ENCODE measurements around the gene TBX6.

The TBX6 gene

GRCh38 chr16:30084096-30084815 lies 7.5 kb downstream of the TBX6 start:
- H3K36me3 ChIP-seq (ENCODE audit: insufficient read depth, insufficient read length, low read length), result peaks cover 78% of the 10 kb centered on the region

GRCh38 chr16:30083216-30084055 lies 8.3 kb downstream of the TBX6 start:
- no peak for DNase-seq (ENCODE audit: low read depth, low spot score)
- no peak for TF ChIP-seq ZNF274 (IDR thresholded peaks at IDR 0.05; ENCODE audit: low read depth, low read length)
- no peak for TF ChIP-seq YY1 (IDR thresholded peaks at IDR 0.05; ENCODE audit: insufficient read depth, insufficient read length)
- no peak for TF ChIP-seq SUZ12 (IDR thresholded peaks at IDR 0.05; ENCODE audit: extremely low read depth, insufficient read depth, insufficient read length)
- Histone ChIP-seq H3K36me3 (ENCODE audit: insufficient read depth, insufficient read length, low read length) (peaks cover 86% of the 10 kb centered on the region), H3K4me1 (ENCODE audit: insufficient read depth, insufficient read length) (peaks cover 5% of the 10 kb centered on the region), H3K9ac (ENCODE audit: insufficient read length, low read depth) (no peak overlapping the region), H3K9me3 (ENCODE audit: insufficient read depth, low read length) (no peaks in the 10 kb centered on the region), H3K4me3 (ENCODE audit: insufficient read length, low read depth) (no peak overlapping the region), H3K27me3 (ENCODE audit: insufficient read depth, insufficient read length) (no peaks in the 10 kb centered on the region)

More at GRCh38 chr16:30084096-30084815, 7.5 kb downstream of the TBX6 start:
- peaks cover 10% of the 10 kb centered on the region for H3K4me1 ChIP-seq (ENCODE audit: insufficient read depth, insufficient read length)
- DNase-seq (ENCODE audit: low read depth, low spot score), result no peak
- TF ChIP-seq YY1 (IDR thresholded peaks at IDR 0.05; ENCODE audit: insufficient read depth, insufficient read length), result no peak
- TF ChIP-seq SUZ12 (IDR thresholded peaks at IDR 0.05; ENCODE audit: extremely low read depth, insufficient read depth, insufficient read length), result no peak
- no peak for TF ChIP-seq ZNF274 (IDR thresholded peaks at IDR 0.05; ENCODE audit: low read depth, low read length)
- no peaks in the 10 kb centered on the region for H3K9me3 ChIP-seq (ENCODE audit: insufficient read depth, low read length)
- no peaks in the 10 kb centered on the region for H3K27me3 ChIP-seq (ENCODE audit: insufficient read depth, insufficient read length)
- H3K9ac ChIP-seq (ENCODE audit: insufficient read length, low read depth), result no peak overlapping the region
- no peak overlapping the region for H3K4me3 ChIP-seq (ENCODE audit: insufficient read length, low read depth)

GRCh38 chr16:30082545-30083090 lies 9.1 kb downstream of the TBX6 start:
- no peak overlapping the region for H3K4me3 ChIP-seq (ENCODE audit: insufficient read length, low read depth)
- TF ChIP-seq ZNF274 (IDR thresholded peaks at IDR 0.05; ENCODE audit: low read depth, low read length), result no peak
- no peak for TF ChIP-seq SUZ12 (IDR thresholded peaks at IDR 0.05; ENCODE audit: extremely low read depth, insufficient read depth, insufficient read length)
- H3K27me3 ChIP-seq (ENCODE audit: insufficient read depth, insufficient read length), result no peaks in the 10 kb centered on the region
- H3K36me3 ChIP-seq (ENCODE audit: insufficient read depth, insufficient read length, low read length), result peaks cover 94% of the 10 kb centered on the region
- H3K9me3 ChIP-seq (ENCODE audit: insufficient read depth, low read length), result no peaks in the 10 kb centered on the region
- peaks cover 4% of the 10 kb centered on the region for H3K4me1 ChIP-seq (ENCODE audit: insufficient read depth, insufficient read length)
- no peak for DNase-seq (ENCODE audit: low read depth, low spot score)
- no peak overlapping the region for H3K9ac ChIP-seq (ENCODE audit: insufficient read length, low read depth)

GRCh38 chr16:30079480-30079879 lies 12.2 kb downstream of the TBX6 start:
- Histone ChIP-seq H3K9ac (ENCODE audit: insufficient read length, low read depth) (no peak overlapping the region), H3K4me3 (ENCODE audit: insufficient read length, low read depth) (no peak overlapping the region), H3K36me3 (ENCODE audit: insufficient read depth, insufficient read length, low read length) (peaks cover 80% of the 10 kb centered on the region), H3K27me3 (ENCODE audit: insufficient read depth, insufficient read length) (no peaks in the 10 kb centered on the region), H3K9me3 (ENCODE audit: insufficient read depth, low read length) (no peaks in the 10 kb centered on the region), H3K4me1 (ENCODE audit: insufficient read depth, insufficient read length) (peaks cover 6% of the 10 kb centered on the region)
- no peak for TF ChIP-seq SUZ12 (IDR thresholded peaks at IDR 0.05; ENCODE audit: extremely low read depth, insufficient read depth, insufficient read length)
- DNase-seq (ENCODE audit: low read depth, low spot score), result no peak

- peaks cover 6% of the 10 kb centered on the region for H3K4me1 ChIP-seq (ENCODE audit: insufficient read depth, insufficient read length)
- H3K9ac ChIP-seq (ENCODE audit: insufficient read length, low read depth), result peak overlapping the region; percentile 29
- H3K9me3 ChIP-seq (ENCODE audit: insufficient read depth, low read length), result no peaks in the 10 kb centered on the region
- no peak for DNase-seq (ENCODE audit: low read depth, low spot score)
- TF ChIP-seq YY1 (IDR thresholded peaks at IDR 0.05; ENCODE audit: insufficient read depth, insufficient read length) (no peak), ZNF274 (IDR thresholded peaks at IDR 0.05; ENCODE audit: low read depth, low read length) (no peak), SUZ12 (IDR thresholded peaks at IDR 0.05; ENCODE audit: extremely low read depth, insufficient read depth, insufficient read length) (no peak)
- H3K4me3 ChIP-seq (ENCODE audit: insufficient read length, low read depth), result no peak overlapping the region
- H3K36me3 ChIP-seq (ENCODE audit: insufficient read depth, insufficient read length, low read length), result peaks cover 74% of the 10 kb centered on the region
- no peaks in the 10 kb centered on the region for H3K27me3 ChIP-seq (ENCODE audit: insufficient read depth, insufficient read length)
Observed at GRCh38 chr16:30078744-30079143, 13.0 kb downstream of the TBX6 start.

GRCh38 chr16:30077656-30078055 lies 14.1 kb downstream of the TBX6 start:
- no peak for TF ChIP-seq SUZ12 (IDR thresholded peaks at IDR 0.05; ENCODE audit: extremely low read depth, insufficient read depth, insufficient read length)
- TF ChIP-seq YY1 (IDR thresholded peaks at IDR 0.05; ENCODE audit: insufficient read depth, insufficient read length), result no peak
- no peak for TF ChIP-seq ZNF274 (IDR thresholded peaks at IDR 0.05; ENCODE audit: low read depth, low read length)
- DNase-seq (ENCODE audit: low read depth, low spot score), result no peak
- H3K4me1 ChIP-seq (ENCODE audit: insufficient read depth, insufficient read length), result peaks cover 6% of the 10 kb centered on the region
- H3K27me3 ChIP-seq (ENCODE audit: insufficient read depth, insufficient read length), result no peaks in the 10 kb centered on the region
- no peaks in the 10 kb centered on the region for H3K9me3 ChIP-seq (ENCODE audit: insufficient read depth, low read length)
- no peak overlapping the region for H3K4me3 ChIP-seq (ENCODE audit: insufficient read length, low read depth)
- H3K36me3 ChIP-seq (ENCODE audit: insufficient read depth, insufficient read length, low read length), result peaks cover 73% of the 10 kb centered on the region
- peak overlapping the region; percentile 43 for H3K9ac ChIP-seq (ENCODE audit: insufficient read length, low read depth)

- no peaks in the 10 kb centered on the region for H3K27me3 ChIP-seq (ENCODE audit: insufficient read depth, insufficient read length)
- no peak for DNase-seq (ENCODE audit: low read depth, low spot score)
- H3K36me3 ChIP-seq (ENCODE audit: insufficient read depth, insufficient read length, low read length), result peaks cover 76% of the 10 kb centered on the region
- TF ChIP-seq SUZ12 (IDR thresholded peaks at IDR 0.05; ENCODE audit: extremely low read depth, insufficient read depth, insufficient read length) (no peak), ZNF274 (IDR thresholded peaks at IDR 0.05; ENCODE audit: low read depth, low read length) (no peak), YY1 (IDR thresholded peaks at IDR 0.05; ENCODE audit: insufficient read depth, insufficient read length) (no peak)
- no peaks in the 10 kb centered on the region for H3K9me3 ChIP-seq (ENCODE audit: insufficient read depth, low read length)
- peak overlapping the region; percentile 97 for H3K9ac ChIP-seq (ENCODE audit: insufficient read length, low read depth)
- H3K4me3 ChIP-seq (ENCODE audit: insufficient read length, low read depth), result peak overlapping the region; percentile 98
- peaks cover 2% of the 10 kb centered on the region for H3K4me1 ChIP-seq (ENCODE audit: insufficient read depth, insufficient read length)
Observed at GRCh38 chr16:30076276-30076791, 15.4 kb downstream of the TBX6 start.
